AG09309 (cell line): ENCODE data around the gene RAB14.

Experiments used
- DNase-seq: peaks from one replicate; pipeline ENCODE4 v3.0.0-alpha.2; 2010; ENCODE audit warnings: low read depth
- H3K4me3 ChIP-seq: 2 replicates; pipeline ENCODE4 v1.5.1; 2011; ENCODE audit warnings: mild to moderate bottlenecking, low read depth, low read length, moderate library complexity; ENCODE audit not compliant: control insufficient read depth
- TF ChIP-seq, protein P1 (sequence below): IDR thresholded peaks from 2 replicates; pipeline ENCODE4 v1.5.1; 2011; ENCODE audit warnings: mild to moderate bottlenecking, low read depth, low read length, inconsistent platforms; ENCODE audit not compliant: insufficient read depth, control insufficient read depth; ENCODE audit errors: missing control alignments

The RAB14 gene

GRCh38 chr9:121194730-121195129 is 6.9 kb downstream of the RAB14 start:
- TF ChIP-seq, protein P1, sequence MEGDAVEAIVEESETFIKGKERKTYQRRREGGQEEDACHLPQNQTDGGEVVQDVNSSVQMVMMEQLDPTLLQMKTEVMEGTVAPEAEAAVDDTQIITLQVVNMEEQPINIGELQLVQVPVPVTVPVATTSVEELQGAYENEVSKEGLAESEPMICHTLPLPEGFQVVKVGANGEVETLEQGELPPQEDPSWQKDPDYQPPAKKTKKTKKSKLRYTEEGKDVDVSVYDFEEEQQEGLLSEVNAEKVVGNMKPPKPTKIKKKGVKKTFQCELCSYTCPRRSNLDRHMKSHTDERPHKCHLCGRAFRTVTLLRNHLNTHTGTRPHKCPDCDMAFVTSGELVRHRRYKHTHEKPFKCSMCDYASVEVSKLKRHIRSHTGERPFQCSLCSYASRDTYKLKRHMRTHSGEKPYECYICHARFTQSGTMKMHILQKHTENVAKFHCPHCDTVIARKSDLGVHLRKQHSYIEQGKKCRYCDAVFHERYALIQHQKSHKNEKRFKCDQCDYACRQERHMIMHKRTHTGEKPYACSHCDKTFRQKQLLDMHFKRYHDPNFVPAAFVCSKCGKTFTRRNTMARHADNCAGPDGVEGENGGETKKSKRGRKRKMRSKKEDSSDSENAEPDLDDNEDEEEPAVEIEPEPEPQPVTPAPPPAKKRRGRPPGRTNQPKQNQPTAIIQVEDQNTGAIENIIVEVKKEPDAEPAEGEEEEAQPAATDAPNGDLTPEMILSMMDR = no peak
- no peak for DNase-seq
- H3K4me3 ChIP-seq = no peak overlapping the region

DNA sequence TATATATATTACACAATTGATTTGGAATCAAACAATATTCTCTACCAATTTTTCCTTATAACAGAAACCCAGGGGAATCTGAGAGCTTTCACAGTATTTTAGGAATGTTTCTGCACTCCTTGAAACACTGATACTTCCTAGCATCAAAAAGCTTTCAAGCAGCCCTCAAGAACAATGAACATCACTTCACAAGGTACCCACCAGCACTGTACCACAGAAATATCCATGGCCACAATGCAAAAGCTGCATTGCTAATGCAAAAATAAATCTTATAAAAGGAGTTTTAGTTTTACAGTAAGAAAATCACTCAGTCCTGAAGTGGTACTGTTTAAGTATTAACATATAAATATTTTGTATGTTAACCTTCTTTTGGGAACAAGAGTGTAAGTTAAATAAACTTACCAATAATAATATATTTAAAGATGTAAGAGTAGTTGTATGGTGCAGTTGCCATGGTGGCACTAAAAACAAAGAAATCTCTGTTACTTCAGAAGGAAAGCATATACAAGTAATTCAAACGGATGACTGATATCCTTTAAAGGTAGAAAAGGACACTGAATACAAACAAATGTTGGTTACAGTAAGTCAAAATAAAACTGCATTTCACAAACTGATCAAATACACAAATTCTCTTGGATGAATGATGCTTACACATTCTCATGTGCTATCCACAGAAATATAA is 8.6 kb downstream of the RAB14 start:
- H3K4me3 ChIP-seq = no peak overlapping the region
- TF ChIP-seq, protein P1 = no peak
- no peak for DNase-seq

DNA sequence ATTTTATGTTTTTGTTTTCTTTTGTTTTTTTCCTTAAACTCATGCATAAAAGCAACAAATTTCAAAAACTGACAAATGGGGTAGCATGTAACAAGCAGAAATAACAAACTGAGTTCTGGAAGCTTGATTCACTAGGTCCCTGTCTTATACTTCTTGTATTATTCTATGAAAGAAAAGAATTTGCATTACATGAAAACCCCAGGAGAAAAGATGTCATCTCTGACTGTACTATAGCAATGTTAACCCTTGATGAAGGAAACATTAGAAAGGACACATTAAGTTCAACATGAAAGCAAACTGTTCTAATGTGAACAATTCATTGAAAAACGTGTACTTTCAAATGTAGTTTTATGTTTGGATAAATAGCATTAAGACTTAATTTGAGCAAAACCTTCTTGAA is 9.2 kb downstream of the RAB14 start:
- no peak overlapping the region for H3K4me3 ChIP-seq
- no peak for DNase-seq
- TF ChIP-seq, protein P1 = no peak

DNA sequence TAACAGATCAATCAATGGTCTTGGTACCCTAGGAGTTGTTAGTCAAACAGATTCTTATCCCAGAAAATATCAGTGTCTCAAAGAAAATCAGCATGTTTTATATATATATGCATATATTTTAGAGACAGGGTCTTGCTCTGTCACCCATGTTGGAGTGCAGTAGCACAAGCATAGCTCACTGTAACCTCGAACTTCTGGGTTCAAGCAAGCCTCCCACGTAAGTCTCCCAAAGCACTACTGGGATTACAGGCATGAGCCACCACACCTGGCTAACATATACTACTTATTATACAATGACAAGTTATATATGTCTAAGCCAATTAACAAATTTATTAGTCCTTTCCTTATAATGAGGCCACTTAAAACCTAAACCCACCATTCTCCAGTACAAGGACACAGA is 10.4 kb downstream of the RAB14 start:
- no peak overlapping the region for H3K4me3 ChIP-seq
- DNase-seq = no peak
- TF ChIP-seq, protein P1 = no peak

DNA sequence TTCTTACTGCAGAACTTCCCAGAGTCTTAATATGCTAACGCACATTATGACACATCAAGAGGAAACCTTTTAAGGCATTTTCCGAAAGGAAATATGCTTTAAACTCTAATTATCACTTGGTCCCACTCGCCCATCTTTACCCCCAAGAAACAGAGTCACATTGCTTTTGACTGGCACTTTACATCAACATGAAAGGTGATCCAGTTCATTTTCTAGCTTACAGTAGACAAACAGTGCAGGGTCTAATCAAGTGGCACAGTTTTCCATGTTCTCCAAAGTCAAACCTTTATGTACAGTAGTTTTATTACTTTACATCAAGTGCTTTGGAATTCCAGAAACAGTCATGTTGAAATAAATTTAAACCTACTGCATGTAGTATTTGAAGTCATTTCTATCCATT is 12.0 kb downstream of the RAB14 start:
- no peak overlapping the region for H3K4me3 ChIP-seq
- DNase-seq = no peak

DNA sequence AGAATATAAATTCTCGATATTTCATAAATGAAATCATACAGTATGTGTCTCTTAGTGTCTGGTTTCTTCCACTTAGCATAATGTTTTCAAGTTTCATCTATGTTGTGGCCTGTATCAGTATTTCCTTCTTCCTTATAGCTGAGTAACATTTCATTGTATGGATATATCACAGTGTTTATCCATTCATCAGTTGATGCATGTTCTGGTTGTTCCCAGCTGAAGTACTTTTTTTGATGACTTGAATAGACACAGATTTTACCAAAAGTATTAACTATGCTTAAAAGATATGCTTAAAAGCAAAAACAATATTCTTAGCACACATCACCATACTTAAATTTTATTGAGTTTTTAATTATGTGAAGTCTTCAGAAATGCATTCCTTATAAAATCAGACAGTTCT is 12.7 kb downstream of the RAB14 start:
- H3K4me3 ChIP-seq = no peak overlapping the region
- no peak for DNase-seq
- TF ChIP-seq, protein P1 = no peak

More for the DNA sequence above, 12.0 kb downstream of the RAB14 start:
- TF ChIP-seq, protein P1 = no peak

GRCh38 chr9:121187636-121188305 is 13.9 kb downstream of the RAB14 start:
- DNase-seq = no peak
- TF ChIP-seq, protein P1 = no peak
- H3K4me3 ChIP-seq = no peak overlapping the region
